ENCODE data around the gene PPM1K.

PPM1K gene

GRCh38 chr4:88215351-88215750 lies 69.0 kb downstream of the PPM1K start:
- Histone ChIP-seq H3K9me3 (no peaks in the 10 kb centered on the region), H3K27me3 (no peaks in the 10 kb centered on the region), H3K36me3 (no peaks in the 10 kb centered on the region), H3K27ac (no peak overlapping the region), H3K4me3 (no peak overlapping the region), H3K4me1 (peaks cover 0 to 4% (median 0%) of the 10 kb centered on the region in 4 donors)
- DNase-seq, result no peak
- intact Hi-C loops (cut with DNase I; ENCODE audit: low total_unique reads), result loop anchor here (5.0 to 10.0 kb wide), 4 partner anchors 183 to 671 kb away; partner anchors contain the start of gene HERC5
- TF ChIP-seq CTCF (IDR thresholded peaks at IDR 0.05), result no peak

GRCh38 chr4:88212253-88212561 lies 72.2 kb downstream of the PPM1K start:
- no peak for DNase-seq
- intact Hi-C loops (cut with DNase I; ENCODE audit: low total_unique reads), result loop anchor here (2.0 to 10.0 kb wide), 2 partner anchors 359 to 667 kb away; no protein-coding TSS in a partner anchor

DNA sequence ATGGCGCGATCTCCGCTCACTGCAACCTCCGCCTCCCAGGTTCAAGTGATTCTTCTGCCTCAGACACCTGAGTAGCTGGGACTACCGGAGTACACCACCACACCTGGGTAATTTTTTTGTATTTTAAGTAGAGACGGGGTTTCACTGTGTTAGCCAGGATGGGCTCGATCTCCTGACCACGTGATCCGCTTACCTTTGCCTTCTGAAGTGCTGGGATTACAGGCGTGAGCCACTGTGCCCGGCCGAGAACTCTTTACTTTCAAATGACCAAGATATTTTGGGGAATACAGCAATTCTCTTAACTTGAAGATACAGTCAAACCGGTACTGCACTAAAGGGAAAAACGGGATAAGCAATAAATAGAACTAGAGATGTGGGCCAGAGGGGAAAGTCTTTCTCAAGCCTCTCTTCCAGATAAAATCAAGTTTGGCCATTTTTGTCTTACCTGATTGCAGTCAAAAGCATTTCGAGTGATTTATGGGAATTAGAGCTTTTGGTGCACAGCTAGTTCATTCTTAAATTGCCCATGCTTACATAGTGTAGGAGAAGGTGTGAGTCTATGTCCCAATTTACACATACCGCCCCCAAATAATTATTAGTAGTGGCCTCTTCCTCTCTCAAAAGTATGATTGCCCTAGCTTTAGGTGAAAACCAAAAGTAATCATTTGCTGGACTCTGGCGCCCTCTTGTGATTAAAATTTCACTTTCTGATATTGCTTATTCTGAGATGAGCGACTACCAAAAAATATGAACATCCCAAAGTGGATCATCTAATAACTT lies 72.7 kb downstream of the PPM1K start:
- intact Hi-C loops (cut with DNase I; ENCODE audit: low total_unique reads), result loop anchor here (2.0 to 10.0 kb wide), 2 partner anchors 359 to 667 kb away; no protein-coding TSS in a partner anchor
- Histone ChIP-seq H3K27ac (no peak overlapping the region), H3K36me3 (no peaks in the 10 kb centered on the region), H3K4me1 (peaks cover 0 to 4% (median 0%) of the 10 kb centered on the region in 4 donors), H3K9me3 (no peaks in the 10 kb centered on the region), H3K27me3 (no peaks in the 10 kb centered on the region), H3K4me3 (no peak overlapping the region)
- TF ChIP-seq CTCF (IDR thresholded peaks at IDR 0.05), result peak; percentile 68 to 83
- DNase-seq, result no peak

More at GRCh38 chr4:88212253-88212561, 72.2 kb downstream of the PPM1K start:
- no peak overlapping the region for H3K4me3 ChIP-seq
- H3K36me3 ChIP-seq, result no peaks in the 10 kb centered on the region
- no peak for TF ChIP-seq CTCF (IDR thresholded peaks at IDR 0.05)
- H3K27ac ChIP-seq, result no peak overlapping the region
- peaks cover 0 to 4% (median 0%) of the 10 kb centered on the region in 4 donors for H3K4me1 ChIP-seq
- H3K9me3 ChIP-seq, result no peaks in the 10 kb centered on the region
- H3K27me3 ChIP-seq, result no peaks in the 10 kb centered on the region

- Histone ChIP-seq H3K4me3 (no peak overlapping the region), H3K9me3 (no peaks in the 10 kb centered on the region), H3K27ac (no peak overlapping the region), H3K27me3 (no peaks in the 10 kb centered on the region), H3K4me1 (peaks cover 0 to 11% (median 0%) of the 10 kb centered on the region in 4 donors), H3K36me3 (no peaks in the 10 kb centered on the region)
- no peak for DNase-seq
- intact Hi-C loops (cut with DNase I; ENCODE audit: low total_unique reads), result no loop called here
- no peak for TF ChIP-seq CTCF (IDR thresholded peaks at IDR 0.05)
Observed at GRCh38 chr4:88208156-88208555, 76.2 kb downstream of the PPM1K start.
